GM19463 (cell line): ENCODE measurements around the gene SLC12A3.

Experiments
- ATAC-seq: cut with Tn5 transposase; IDR thresholded peaks from one replicate; pipeline ENCODE4 v1.9.1; 2021; ENCODE audit warnings: mild to moderate bottlenecking, moderate library complexity; ENCODE audit not compliant: unreplicated experiment

Gene SLC12A3

GRCh38 chr16:56936950-56937349 is 71.9 kb downstream of the SLC12A3 start:
- no peak for ATAC-seq

DNA sequence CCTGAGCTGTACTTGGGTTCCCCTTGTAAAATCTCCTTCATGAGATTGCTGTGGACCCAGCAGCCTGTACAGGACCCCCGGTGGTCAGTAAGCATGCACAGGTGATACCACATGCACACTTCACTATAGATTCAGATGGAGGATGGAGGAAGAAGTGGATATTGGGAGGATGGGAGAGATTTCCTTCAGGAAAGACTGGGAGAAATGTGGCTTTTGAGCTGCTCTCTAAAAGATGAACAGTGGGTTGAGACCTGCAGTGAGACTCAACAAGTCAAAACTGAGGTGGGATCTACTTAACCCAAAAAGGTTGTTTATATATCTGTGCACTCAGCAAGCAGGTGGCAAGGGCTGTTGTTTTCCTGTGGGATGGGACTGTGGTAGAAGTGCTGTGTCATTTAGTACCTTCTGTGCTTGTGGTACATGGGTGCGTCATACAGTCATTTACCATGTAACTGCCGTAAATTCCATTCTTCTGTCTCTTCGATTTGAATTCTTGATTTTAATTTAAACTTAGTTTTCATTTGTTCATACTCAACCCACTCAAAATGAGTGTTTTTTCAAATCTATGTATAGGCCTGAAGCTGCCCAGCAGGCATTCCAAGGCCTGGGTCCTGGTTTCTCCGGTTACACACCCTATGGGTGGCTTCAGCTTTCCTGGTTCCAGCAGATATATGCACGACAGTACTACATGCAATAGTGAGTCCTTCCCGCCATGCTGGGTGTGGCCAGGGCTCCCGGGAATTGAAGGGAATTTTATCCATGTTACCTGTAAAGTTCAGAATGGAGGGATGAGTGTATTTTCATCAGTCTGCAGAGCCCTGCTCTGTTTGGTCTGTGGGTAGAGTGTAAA is 73.9 kb downstream of the SLC12A3 start:
- ATAC-seq = no peak

DNA sequence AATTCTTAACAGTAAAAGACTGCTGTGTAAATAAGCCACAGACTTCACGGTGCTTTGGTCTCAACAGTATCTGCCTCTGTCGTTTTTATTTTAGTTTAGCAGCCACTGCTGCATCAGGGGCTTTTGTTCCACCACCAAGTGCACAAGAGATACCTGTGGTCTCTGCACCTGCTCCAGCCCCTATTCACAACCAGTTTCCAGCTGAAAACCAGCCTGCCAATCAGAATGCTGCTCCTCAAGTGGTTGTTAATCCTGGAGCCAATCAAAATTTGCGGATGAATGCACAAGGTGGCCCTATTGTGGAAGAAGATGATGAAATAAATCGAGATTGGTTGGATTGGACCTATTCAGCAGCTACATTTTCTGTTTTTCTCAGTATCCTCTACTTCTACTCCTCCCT is 74.8 kb downstream of the SLC12A3 start:
- no peak for ATAC-seq

DNA sequence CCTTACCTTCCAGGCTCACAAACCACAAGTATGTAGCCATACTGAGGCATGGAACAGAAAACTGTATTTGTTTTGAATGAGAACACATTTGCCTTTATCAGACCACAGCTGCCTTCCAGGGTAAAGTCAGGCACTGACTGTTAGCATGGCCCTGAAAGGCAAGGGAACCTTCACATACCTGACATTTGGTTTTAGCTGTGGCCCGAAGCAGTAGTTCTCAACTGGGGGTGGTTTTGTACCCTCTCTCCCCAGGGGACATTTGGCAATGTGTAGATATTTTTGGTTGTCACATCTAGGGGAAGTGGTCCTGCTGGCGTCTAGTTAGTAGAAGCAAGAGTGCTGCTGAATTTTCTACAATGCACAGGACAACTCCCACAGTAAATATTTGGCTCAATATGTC is 76.1 kb downstream of the SLC12A3 start:
- ATAC-seq = no peak

GRCh38 chr16:56941856-56942331 is 76.9 kb downstream of the SLC12A3 start:
- ATAC-seq = no peak

GRCh38 chr16:56943761-56944375 is 78.9 kb downstream of the SLC12A3 start:
- no peak for ATAC-seq

- peak; percentile 51 for ATAC-seq
Measured at GRCh38 chr16:56944954-56945839, 80.2 kb downstream of the SLC12A3 start.

- no peak for ATAC-seq
Measured at GRCh38 chr16:56945847-56946527, 81.0 kb downstream of the SLC12A3 start.

DNA sequence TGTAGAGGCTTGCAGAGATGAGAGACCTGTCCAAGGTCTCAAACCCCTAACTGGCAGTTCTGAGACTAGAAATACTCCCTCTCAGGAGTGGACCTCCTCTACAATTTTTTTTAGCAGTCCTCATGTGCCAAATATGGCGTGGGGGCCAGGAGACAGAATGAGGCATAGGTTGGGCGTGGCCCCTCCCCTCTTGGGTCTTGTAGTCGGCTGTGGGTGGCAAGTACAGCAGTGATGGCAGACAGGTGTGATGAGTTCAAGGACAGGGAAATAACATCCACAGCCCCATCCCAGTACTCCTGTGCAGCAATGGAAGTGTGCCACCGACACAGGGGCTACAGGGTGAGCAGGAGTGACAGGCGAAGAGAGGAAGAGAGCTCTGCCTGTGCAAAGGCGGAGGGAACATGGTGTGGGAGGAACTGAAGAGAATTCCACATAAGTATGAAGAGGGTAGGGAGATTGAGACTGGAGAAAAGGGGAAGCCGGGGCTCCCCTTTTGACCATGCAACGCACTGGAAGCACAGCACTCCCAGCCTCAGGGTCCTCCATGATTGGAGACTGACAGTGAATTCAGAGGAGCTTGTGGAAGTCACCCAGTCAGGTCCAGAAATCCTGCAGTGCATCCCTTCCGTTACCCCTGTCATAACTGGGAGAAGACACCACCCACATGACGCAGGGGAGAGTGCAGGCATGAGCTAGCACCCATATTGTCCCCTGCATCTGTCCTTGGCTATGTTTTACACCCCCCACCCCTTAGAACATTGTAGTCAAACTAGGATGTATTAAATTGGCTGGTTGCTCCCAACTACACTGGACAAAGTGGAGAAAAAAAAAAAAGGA is 82.0 kb downstream of the SLC12A3 start:
- ATAC-seq = no peak

DNA sequence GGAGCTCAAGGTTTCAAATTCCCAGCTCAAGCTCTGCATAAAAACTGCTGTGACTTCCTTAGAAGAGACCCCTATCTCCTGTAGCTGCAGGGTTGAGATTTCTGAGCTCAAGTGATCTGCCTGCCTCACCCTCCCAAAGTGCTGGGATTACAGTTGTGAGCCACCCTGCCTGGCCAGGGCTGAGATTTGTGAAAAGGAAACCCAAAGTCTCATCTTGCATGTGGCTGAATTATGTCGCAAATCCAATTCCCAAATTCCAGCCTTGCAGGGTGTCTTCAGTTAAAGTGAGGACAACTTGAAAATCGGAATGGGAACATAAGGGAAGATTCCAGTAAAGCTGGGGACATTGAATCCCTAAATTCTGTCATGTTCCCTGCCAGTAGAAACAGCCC is 82.6 kb downstream of the SLC12A3 start:
- ATAC-seq = no peak

DNA sequence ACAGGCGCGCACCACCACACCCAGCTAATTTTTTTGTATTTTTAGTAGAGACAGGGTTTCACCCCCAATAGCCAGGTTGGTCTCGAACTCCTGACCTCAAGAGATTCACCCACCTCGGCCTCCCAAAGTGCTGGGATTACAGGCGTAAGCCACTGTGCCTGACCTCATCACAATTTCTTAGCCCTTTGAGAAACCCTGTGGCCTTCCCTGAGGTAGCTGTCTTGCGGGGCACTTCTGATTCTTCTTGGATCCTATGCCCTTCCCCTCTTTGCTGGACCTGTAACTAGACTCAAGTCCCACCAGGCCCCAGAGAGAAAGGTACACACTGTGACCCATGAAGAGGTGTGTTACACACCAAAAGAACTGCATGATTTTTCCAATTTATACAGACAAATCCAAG is 83.2 kb downstream of the SLC12A3 start:
- no peak for ATAC-seq

GRCh38 chr16:56950051-56950450 is 85.0 kb downstream of the SLC12A3 start:
- ATAC-seq = no peak

DNA sequence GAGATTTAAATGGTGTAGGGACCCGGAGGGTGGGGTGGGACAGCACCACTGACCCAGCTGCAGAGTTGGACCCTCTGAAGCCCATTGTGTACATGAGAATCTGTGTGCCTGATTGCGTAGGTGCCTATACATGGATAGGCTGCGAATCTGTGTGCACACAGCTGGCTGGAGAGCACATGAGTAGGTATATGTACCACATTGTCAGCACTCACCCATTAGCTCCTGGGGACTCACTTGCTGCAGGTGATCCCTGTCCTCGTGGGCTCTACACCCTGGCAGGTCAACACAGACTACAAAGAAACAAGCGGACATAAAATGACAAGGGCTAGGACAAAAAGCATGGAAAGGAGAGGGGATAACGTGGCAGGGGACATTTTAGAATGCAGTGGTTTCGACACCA is 85.4 kb downstream of the SLC12A3 start:
- ATAC-seq = no peak

GRCh38 chr16:56950881-56951771 is 86.1 kb downstream of the SLC12A3 start:
- ATAC-seq = peak; percentile 73

DNA sequence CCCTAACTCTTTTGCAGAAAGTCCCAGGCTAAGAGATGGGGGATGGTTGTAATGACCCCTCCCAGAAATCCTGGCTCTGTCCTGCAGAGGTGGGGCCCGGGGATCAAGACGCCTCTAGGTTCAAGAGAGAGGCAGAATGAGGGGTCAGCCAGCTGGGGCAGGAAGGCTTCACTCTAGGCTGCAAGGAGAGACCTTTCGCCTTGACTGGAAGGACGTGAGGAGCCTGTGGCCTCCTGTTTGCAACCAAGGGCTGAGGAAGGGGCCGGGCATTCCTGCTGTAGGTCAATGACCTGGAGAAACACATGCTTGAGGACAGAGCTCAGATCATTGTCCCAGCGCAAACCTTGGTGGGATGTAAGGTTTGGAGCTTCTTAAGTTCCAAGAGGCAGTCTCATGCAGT is 88.0 kb downstream of the SLC12A3 start:
- no peak for ATAC-seq

DNA sequence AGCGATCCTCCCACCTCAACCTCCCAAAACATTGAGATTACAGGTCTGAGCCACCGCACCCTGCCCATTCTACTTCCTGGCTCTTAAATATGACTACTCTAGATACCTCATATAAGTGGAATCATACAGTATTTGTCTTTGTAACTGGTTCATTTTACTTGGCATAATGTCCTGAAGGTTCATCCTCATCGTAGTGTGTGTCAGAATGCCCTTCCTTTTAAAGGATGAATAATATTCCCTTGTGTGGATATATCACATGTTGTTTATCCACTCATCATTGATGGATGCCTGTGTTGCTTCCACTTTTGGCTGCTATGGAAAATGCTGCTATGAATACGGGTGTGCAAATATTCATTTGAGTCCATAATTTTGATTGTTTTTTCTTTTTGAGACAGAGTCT is 91.1 kb downstream of the SLC12A3 start:
- ATAC-seq = no peak

DNA sequence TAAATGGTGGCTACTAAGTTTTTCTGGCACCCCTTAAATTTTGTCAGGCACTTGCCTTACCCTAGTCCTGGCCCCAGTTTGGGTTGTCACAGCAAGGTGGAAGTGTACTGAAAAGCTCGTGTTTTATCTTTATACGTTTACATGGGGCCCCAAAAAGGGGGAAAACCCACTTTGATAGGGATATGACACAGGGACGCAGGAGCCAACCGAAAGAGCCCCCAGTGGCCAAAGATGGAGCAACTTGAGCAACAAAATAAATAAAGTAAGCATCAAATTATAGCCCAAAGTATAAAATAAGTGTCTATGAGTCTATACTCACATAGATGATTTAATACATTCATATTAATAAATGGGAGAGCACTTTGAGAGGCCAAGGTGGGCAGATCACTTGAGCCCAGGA is 91.7 kb downstream of the SLC12A3 start:
- ATAC-seq = no peak

- ATAC-seq = no peak
Measured at GRCh38 chr16:56960681-56961281, 95.8 kb downstream of the SLC12A3 start.

DNA sequence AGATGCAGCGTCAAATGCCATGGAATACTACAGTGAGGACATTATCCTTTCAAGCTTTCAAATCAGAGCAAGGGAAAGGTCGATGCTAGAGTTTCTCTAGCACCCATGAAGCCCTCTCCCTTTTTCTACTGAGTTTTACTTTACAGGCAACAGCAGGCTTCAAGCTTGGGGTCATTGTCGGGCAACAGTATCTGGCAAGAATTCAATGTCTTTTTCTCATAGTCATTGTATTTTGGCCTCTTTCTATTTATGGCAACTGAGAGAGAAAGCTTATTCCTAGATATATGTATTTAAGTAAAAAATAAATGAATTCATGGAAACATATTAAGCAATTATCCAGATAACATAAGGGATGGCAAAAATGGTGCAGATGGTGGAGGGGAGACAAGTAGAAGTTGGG is 96.4 kb downstream of the SLC12A3 start:
- ATAC-seq = no peak
